Epithelial cell of proximal tubule (primary cell): ENCODE results near the gene SUN2. TPM values are rescaled to one million over a fixed set of nuclear protein-coding genes. Genes with fewer than 3 reads are reported as not detected.

Experiments used
- DNase-seq: peaks from one replicate; pipeline ENCODE4 v3.0.0-alpha.2; 2011; ENCODE audit warnings: low read depth
- H3K4me3 ChIP-seq: 2 replicates; pipeline ENCODE4 v1.5.1; 2011; ENCODE audit warnings: low read depth, mild to moderate bottlenecking, low read length
- CTCF ChIP-seq: conservative IDR thresholded peaks from 2 replicates; pipeline ENCODE4 v1.5.1; 2012; ENCODE audit warnings: low read depth, mild to moderate bottlenecking, low read length
- total RNA-seq: library from RNA; depleted of rRNA; stranded (reverse); fragments of >200 nt; gene quantifications from 2 replicates; pipeline ENCODE4 v1.2.3, GENCODE V29; 2015

SUN2 gene
- total RNA-seq, 1 donor from 2014 or later, result 88.2 TPM

- DNase-seq, result no peak
- TF ChIP-seq CTCF, result no peak
- no peak overlapping the region for H3K4me3 ChIP-seq
These were observed 46.5 kb downstream of the SUN2 start for GRCh38 chr22:38709306-38709705.

- H3K4me3 ChIP-seq, result no peak overlapping the region
- no peak for TF ChIP-seq CTCF
- DNase-seq, result no peak
These were observed 47.8 kb downstream of the SUN2 start for GRCh38 chr22:38707984-38708383.

- H3K4me3 ChIP-seq, result peak overlapping the region; percentile 92
- no peak for DNase-seq
- no peak for TF ChIP-seq CTCF
These were observed 48.5 kb downstream of the SUN2 start for GRCh38 chr22:38707346-38707745.

- H3K4me3 ChIP-seq, result peak overlapping the region; percentile 92
- no peak for DNase-seq
- no peak for TF ChIP-seq CTCF
These were observed 49.0 kb downstream of the SUN2 start for GRCh38 chr22:38706901-38707195.

GRCh38 chr22:38706101-38706900, 49.5 kb downstream of the SUN2 start:
- DNase-seq, result no peak
- no peak for TF ChIP-seq CTCF
- H3K4me3 ChIP-seq, result peak overlapping the region; percentile 92

GRCh38 chr22:38705235-38706100, 50.3 kb downstream of the SUN2 start, which contains the start of gene GTPBP1:
TSS of gene GTPBP1 (plus strand) at chr22:38705944. CDS start at chr22:38705956, 12 bp downstream.
- DNase-seq, result peak; percentile 99
- H3K4me3 ChIP-seq, result peak within 1 kb of the TSS; percentile 92
- TF ChIP-seq CTCF, result peak; percentile 2
